PC-9 (cell line): Measurements from ENCODE around the gene TMEM272. TPM values are rescaled to one million over a fixed set of nuclear protein-coding genes. Genes with fewer than 3 reads are reported as not detected.

Experiments
- BruUV-seq: library from RNA; stranded (reverse); fragments of 400-500 nt; replicated peaks from 2 replicates; lab custom pipeline; 2021; lab: Mats Ljungman, UMichigan
- CTCF ChIA-PET: fragments of 300-600 bp; sonication (Branson Sonifier 250); formaldehyde crosslinking; loops from one replicate; lab custom pipeline; 2022; ENCODE audit warnings: antibody characterized with exemption; lab: Charles Lee
- POLR2A ChIA-PET: fragments of 300-600 bp; sonication (Branson Sonifier 250); formaldehyde crosslinking; loops from one replicate; lab custom pipeline; 2022; ENCODE audit warnings: antibody characterized with exemption; ENCODE audit not compliant: unreplicated experiment; lab: Charles Lee
- DNase-seq, 2 experiments: peaks; one replicate each; pipeline versions ENCODE4 v3.0.0 to v3.0.0-alpha.2; 2015 to 2022; ENCODE audit warnings: mixed read lengths in 1 of 2
- H2AFZ ChIP-seq: fragments of 200-600 bp; sonication (generic); 2 replicates; pipeline ENCODE4 v1.8.1; 2017; ENCODE audit warnings: antibody characterized with exemption
- H3F3A ChIP-seq: fragments of 200-600 bp; sonication (generic); 2 replicates; pipeline ENCODE4 v1.8.1; 2017; ENCODE audit warnings: antibody characterized with exemption, mild to moderate bottlenecking, low read depth; ENCODE audit not compliant: insufficient read depth
- H3K27ac ChIP-seq: fragments of 200-600 bp; sonication (generic); 2 replicates; pipeline ENCODE4 v1.6.1; 2016; ENCODE audit warnings: mixed run types
- H3K27me3 ChIP-seq: fragments of 200-600 bp; sonication (generic); 2 replicates; pipeline ENCODE4 v1.6.1; 2016; ENCODE audit warnings: low read depth, mixed run types; ENCODE audit not compliant: insufficient read depth
- H3K36me3 ChIP-seq: fragments of 200-600 bp; sonication (generic); 2 replicates; pipeline ENCODE4 v1.6.1; 2016; ENCODE audit warnings: low read depth, mixed run types
- H3K4me1 ChIP-seq: fragments of 200-600 bp; sonication (generic); replicated peaks from 2 replicates; pipeline ENCODE4 v1.6.1; 2016; ENCODE audit warnings: mixed run types; ENCODE audit not compliant: insufficient read depth
- H3K4me2 ChIP-seq: fragments of 200-600 bp; sonication (generic); 2 replicates; pipeline ENCODE4 v1.6.1; 2017; ENCODE audit warnings: mixed run types
- H3K4me3 ChIP-seq: fragments of 200-600 bp; sonication (generic); 2 replicates; pipeline ENCODE4 v1.6.1; 2016; ENCODE audit warnings: mixed run types
- H3K79me2 ChIP-seq: fragments of 200-600 bp; sonication (generic); 2 replicates; pipeline ENCODE4 v1.6.1; 2017; ENCODE audit warnings: low read depth, mixed run types
- H3K9me2 ChIP-seq: fragments of 200-600 bp; sonication (generic); 2 replicates; pipeline ENCODE4 v1.8.1; 2017; ENCODE audit warnings: mild to moderate bottlenecking; ENCODE audit not compliant: insufficient read depth
- H3K9me3 ChIP-seq: fragments of 200-600 bp; sonication (generic); 2 replicates; pipeline ENCODE4 v1.8.1; 2016; ENCODE audit warnings: low read depth; ENCODE audit not compliant: insufficient read depth
- H4K20me1 ChIP-seq: fragments of 200-600 bp; sonication (generic); 2 replicates; pipeline ENCODE4 v1.8.1; 2017; ENCODE audit not compliant: insufficient read depth
- EZH2 ChIP-seq: fragments of 200-600 bp; sonication (generic); IDR thresholded peaks from 2 replicates; pipeline ENCODE4 v1.8.0; 2017; ENCODE audit warnings: antibody characterized with exemption, low read depth
- intact Hi-C: fragments of 100-400 bp; cut with micrococcal nuclease; formaldehyde crosslinking; loops from one replicate; pipeline ENCODE4 v1.10.0; 2022; ENCODE audit not compliant: unreplicated experiment
- total RNA-seq: library from RNA; stranded (reverse); gene quantifications from 2 replicates; pipeline ENCODE4 v1.2.3, GENCODE V29; 2021
- TF ChIP-seq, protein P1 (sequence below): fragments of 200-600 bp; sonication (generic); conservative IDR thresholded peaks from 2 replicates; pipeline ENCODE4 v1.6.1; 2017; ENCODE audit warnings: mixed run types, antibody characterized with exemption, mild to moderate bottlenecking, moderate library complexity

The TMEM272 gene
- total RNA-seq, 1 experiment from 2014 or later, result not detected

DNA sequence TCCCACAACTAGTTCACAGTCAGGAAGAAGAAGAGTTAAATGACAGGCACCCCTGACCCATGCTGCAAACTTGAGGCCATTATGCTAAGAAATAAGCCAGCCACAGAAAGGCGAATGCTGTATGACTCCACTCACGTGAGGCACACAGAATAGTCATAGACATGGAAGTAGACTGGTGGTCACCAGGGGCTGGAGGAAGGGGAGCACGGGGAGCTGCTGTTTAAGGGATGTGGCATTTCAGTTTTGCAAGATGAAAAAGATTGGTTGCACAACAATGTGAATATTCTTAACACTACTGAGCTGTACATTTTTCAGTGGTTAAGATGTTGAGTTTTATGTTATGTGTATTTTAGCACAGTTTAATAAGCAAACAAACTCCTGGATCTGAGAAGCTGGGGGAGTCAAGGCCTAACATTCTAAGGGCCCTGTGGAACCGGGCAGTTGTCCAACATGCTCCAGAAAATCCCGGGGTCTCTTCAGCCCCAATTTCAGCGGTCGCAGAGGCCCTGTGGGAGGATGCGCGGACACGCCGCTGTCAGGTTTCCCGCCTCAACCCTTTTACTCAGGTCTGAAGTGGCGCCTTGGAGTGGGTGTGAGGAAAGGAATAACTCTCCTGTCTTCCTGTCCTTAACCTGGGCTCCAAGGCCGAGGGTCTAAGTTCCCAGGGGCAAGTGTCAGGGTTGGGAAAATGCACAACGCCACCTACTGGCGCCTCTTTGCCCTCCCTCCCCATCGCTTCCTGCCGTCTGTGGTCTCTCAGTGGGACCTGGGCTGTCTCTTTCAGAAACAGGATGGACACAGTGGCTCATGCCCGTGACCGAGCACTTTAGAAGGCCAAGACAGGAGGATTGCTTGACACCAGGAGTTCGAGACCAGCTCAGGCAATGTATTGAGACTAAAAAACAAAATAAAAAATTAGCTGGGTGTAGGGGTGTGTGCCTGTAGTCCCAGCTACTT, 4.4 kb upstream of the TMEM272 start:
- Histone ChIP-seq H4K20me1 (no peaks in the 10 kb centered on the region), H3K4me2 (no peak overlapping the region), H3F3A (no peaks in the 10 kb centered on the region), H3K36me3 (no peaks in the 10 kb centered on the region), H3K9me3 (no peaks in the 10 kb centered on the region), H2AFZ (no peak overlapping the region), H3K79me2 (no peaks in the 10 kb centered on the region), H3K9me2 (no peaks in the 10 kb centered on the region), H3K4me3 (no peak overlapping the region), H3K27me3 (0 out of 2 replicates have a peak, but pooled peaks cover 5% of the 10 kb centered on the region), H3K4me1 (no peaks in the 10 kb centered on the region), H3K27ac (no peak overlapping the region)
- peak in 1 of 2 experiments; percentile 7 for DNase-seq
- CTCF ChIA-PET, result no interaction called here
- intact Hi-C loops, result no loop called here
- TF ChIP-seq, protein P1, sequence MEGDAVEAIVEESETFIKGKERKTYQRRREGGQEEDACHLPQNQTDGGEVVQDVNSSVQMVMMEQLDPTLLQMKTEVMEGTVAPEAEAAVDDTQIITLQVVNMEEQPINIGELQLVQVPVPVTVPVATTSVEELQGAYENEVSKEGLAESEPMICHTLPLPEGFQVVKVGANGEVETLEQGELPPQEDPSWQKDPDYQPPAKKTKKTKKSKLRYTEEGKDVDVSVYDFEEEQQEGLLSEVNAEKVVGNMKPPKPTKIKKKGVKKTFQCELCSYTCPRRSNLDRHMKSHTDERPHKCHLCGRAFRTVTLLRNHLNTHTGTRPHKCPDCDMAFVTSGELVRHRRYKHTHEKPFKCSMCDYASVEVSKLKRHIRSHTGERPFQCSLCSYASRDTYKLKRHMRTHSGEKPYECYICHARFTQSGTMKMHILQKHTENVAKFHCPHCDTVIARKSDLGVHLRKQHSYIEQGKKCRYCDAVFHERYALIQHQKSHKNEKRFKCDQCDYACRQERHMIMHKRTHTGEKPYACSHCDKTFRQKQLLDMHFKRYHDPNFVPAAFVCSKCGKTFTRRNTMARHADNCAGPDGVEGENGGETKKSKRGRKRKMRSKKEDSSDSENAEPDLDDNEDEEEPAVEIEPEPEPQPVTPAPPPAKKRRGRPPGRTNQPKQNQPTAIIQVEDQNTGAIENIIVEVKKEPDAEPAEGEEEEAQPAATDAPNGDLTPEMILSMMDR, result peak; percentile 52; the same call in 1 of the 2 replicates
- no peak for TF ChIP-seq EZH2
- POLR2A ChIA-PET, result no interaction called here
- BruUV-seq, result no TSS peak

DNA sequence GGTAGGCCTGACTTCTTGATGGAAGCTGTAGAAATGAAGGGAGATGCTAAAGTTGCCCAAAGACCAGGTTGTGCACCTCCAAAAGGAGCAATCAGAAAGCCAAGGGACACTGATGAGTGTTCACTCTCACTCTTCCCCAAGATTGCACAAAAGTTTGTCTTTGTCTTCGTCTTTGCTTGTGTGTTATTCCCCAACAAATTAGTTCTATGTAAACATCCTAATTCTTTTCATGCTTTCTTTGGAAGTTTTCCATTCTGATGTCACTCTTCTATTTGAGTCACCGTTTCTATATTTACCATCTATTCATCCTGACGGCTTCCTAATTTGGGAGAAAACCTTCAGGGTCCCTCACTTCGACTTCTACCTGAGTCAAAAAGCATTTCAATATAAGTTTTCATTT, 3.7 kb upstream of the TMEM272 start:
- Histone ChIP-seq H3K9me2 (no peaks in the 10 kb centered on the region), H3K4me2 (no peak overlapping the region), H3K27me3 (peaks cover 6% of the 10 kb centered on the region; the same call in 1 of the 2 replicates), H3K4me3 (no peak overlapping the region), H3K79me2 (no peaks in the 10 kb centered on the region), H4K20me1 (no peaks in the 10 kb centered on the region), H3K9me3 (no peaks in the 10 kb centered on the region), H3K4me1 (no peaks in the 10 kb centered on the region), H3K36me3 (no peaks in the 10 kb centered on the region), H2AFZ (no peak overlapping the region), H3K27ac (no peak overlapping the region), H3F3A (no peaks in the 10 kb centered on the region)
- no peak for DNase-seq
- no TSS peak for BruUV-seq
- no peak for TF ChIP-seq EZH2
- TF ChIP-seq, protein P1, result no peak
- intact Hi-C loops, result no loop called here
- CTCF ChIA-PET, result no interaction called here
- POLR2A ChIA-PET, result no interaction called here

GRCh38 chr13:51846756-51847155, 1.8 kb upstream of the TMEM272 start:
- no TSS peak for BruUV-seq
- intact Hi-C loops, result no loop called here
- H3F3A ChIP-seq, result no peaks in the 10 kb centered on the region
- TF ChIP-seq, protein P1, result no peak
- TF ChIP-seq EZH2, result no peak
- H3K9me2 ChIP-seq, result no peaks in the 10 kb centered on the region
- H3K9me3 ChIP-seq, result no peaks in the 10 kb centered on the region
- ChIA-PET POLR2A (no interaction called here), CTCF (interaction anchor here (0.6 kb wide), 1 partner anchor 153 kb away, joined by 3 read pairs; no protein-coding TSS in a partner anchor)
- H4K20me1 ChIP-seq, result no peaks in the 10 kb centered on the region
- H3K79me2 ChIP-seq, result no peaks in the 10 kb centered on the region
- H3K4me1 ChIP-seq, result no peaks in the 10 kb centered on the region
- H3K36me3 ChIP-seq, result no peaks in the 10 kb centered on the region
- DNase-seq, result no peak
- H3K4me3 ChIP-seq, result no peak overlapping the region
- H2AFZ ChIP-seq, result no peak overlapping the region
- peaks cover 20% of the 10 kb centered on the region for H3K27me3 ChIP-seq
- H3K27ac ChIP-seq, result no peak overlapping the region
- no peak overlapping the region for H3K4me2 ChIP-seq
